Measurements from ENCODE around the gene SPATA20. TPM values are rescaled to one million over a fixed set of nuclear protein-coding genes. Genes with fewer than 3 reads are reported as not detected.

Gene SPATA20
- total RNA-seq, 4 donors from 2014 or later: 116 to 437 (median 228) TPM

GRCh38 chr17:50538549-50539410 lies 8.2 kb upstream of the SPATA20 start:
- Histone ChIP-seq H3K4me3 (no peak overlapping the region), H3K9me3 (no peaks in the 10 kb centered on the region), H3K27ac (peak overlapping the region in 3 of 4 donors; percentile 33 to 93 (median 36)), H3K36me3 (no peaks in the 10 kb centered on the region), H3K27me3 (peaks cover under 1% of the 10 kb centered on the region), H3K4me1 (peaks cover 10 to 61% (median 50%) of the 10 kb centered on the region in 4 donors)
- TF ChIP-seq CTCF (IDR thresholded peaks at IDR 0.05) (no peak), EP300 (IDR thresholded peaks at IDR 0.05; ENCODE audit: low read depth) (no peak), POLR2AphosphoS5 (IDR thresholded peaks at IDR 0.05) (no peak), POLR2A (IDR thresholded peaks at IDR 0.05) (no peak)
- in situ Hi-C loops (cut with MboI; ENCODE audit: low pct_ligation_motif_present in 1 of 4, low pct_unique_long_range_greater_than_20kb in 1 of 4, low sequenced_read_pairs in 3 of 4): loop anchor here in 2 of 4 donors (25.0 kb wide), 2 partner anchors 299 to 424 kb away; partner anchors contain the start of gene WFIKKN2 (in 1 of the 2)
- intact Hi-C loops (cut with DNase I; ENCODE audit: low total_unique reads): no loop called here
- peak; percentile 47 for DNase-seq
- WGBS, 2 donors (ENCODE audit: low coverage in 1 of 2): 55 to 88% methylated on average over 1 to 16 of the region's 20 CpGs

GRCh38 chr17:50539762-50540559 lies 7.0 kb upstream of the SPATA20 start:
- intact Hi-C loops (cut with DNase I; ENCODE audit: low total_unique reads): loop anchor here (10.0 kb wide), 1 partner anchor 55 kb away; no protein-coding TSS in a partner anchor
- Histone ChIP-seq H3K27me3 (no peaks in the 10 kb centered on the region), H3K4me1 (peaks cover 9 to 56% (median 47%) of the 10 kb centered on the region in 4 donors), H3K9me3 (no peaks in the 10 kb centered on the region), H3K27ac (peak overlapping the region; percentile 84 to 93 (median 86)), H3K4me3 (no peak overlapping the region), H3K36me3 (no peaks in the 10 kb centered on the region)
- DNase-seq: peak; percentile 76
- WGBS, 2 donors (ENCODE audit: low coverage in 1 of 2): 72% methylated on average over 15 of the region's 15 CpGs; no CpG with 5 or more reads in 1 of the 2 donors
- in situ Hi-C loops (cut with MboI; ENCODE audit: low pct_ligation_motif_present in 1 of 4, low pct_unique_long_range_greater_than_20kb in 1 of 4, low sequenced_read_pairs in 3 of 4): loop anchor here (10.0 to 25.0 kb wide), 7 partner anchors 55 to 422 kb away; partner anchors contain the start of gene WFIKKN2 (in 2 of the 4)
- no peak for TF ChIP-seq CTCF (IDR thresholded peaks at IDR 0.05)
- TF ChIP-seq EP300 (IDR thresholded peaks at IDR 0.05; ENCODE audit: low read depth): no peak
- no peak for TF ChIP-seq POLR2A (IDR thresholded peaks at IDR 0.05)
- no peak for TF ChIP-seq POLR2AphosphoS5 (IDR thresholded peaks at IDR 0.05)

GRCh38 chr17:50540560-50541401 lies 6.2 kb upstream of the SPATA20 start:
- H3K9me3 ChIP-seq: no peaks in the 10 kb centered on the region
- H3K27me3 ChIP-seq: no peaks in the 10 kb centered on the region
- H3K4me1 ChIP-seq: peaks cover 9 to 64% (median 47%) of the 10 kb centered on the region in 4 donors
- peak overlapping the region in 2 of 4 donors; percentile 42 to 57 for H3K4me3 ChIP-seq
- in situ Hi-C loops (cut with MboI; ENCODE audit: low pct_ligation_motif_present in 1 of 4, low pct_unique_long_range_greater_than_20kb in 1 of 4, low sequenced_read_pairs in 3 of 4): loop anchor here (10.0 to 25.0 kb wide), 7 partner anchors 56 to 422 kb away; partner anchors contain the start of gene WFIKKN2 (in 2 of the 4)
- intact Hi-C loops (cut with DNase I; ENCODE audit: low total_unique reads): loop anchor here (10.0 kb wide), 1 partner anchor 56 kb away; no protein-coding TSS in a partner anchor
- 82% methylated on average over 11 of the region's 11 CpGs; no CpG with 5 or more reads in 1 of the 2 donors for WGBS, 2 donors (ENCODE audit: low coverage in 1 of 2)
- H3K27ac ChIP-seq: peak overlapping the region; percentile 84 to 93 (median 86)
- no peaks in the 10 kb centered on the region for H3K36me3 ChIP-seq
- no peak for DNase-seq
- no peak for TF ChIP-seq POLR2A (IDR thresholded peaks at IDR 0.05)
- TF ChIP-seq CTCF (IDR thresholded peaks at IDR 0.05): no peak
- no peak for TF ChIP-seq POLR2AphosphoS5 (IDR thresholded peaks at IDR 0.05)
- TF ChIP-seq EP300 (IDR thresholded peaks at IDR 0.05; ENCODE audit: low read depth): no peak
